Kidney tubule cell (primary cell): Measurements from ENCODE around the gene GPRC5A.
"Not testable (repeated sequence)": the region's sequence is repeated elsewhere in the genome, so short reads cannot be mapped to it uniquely, and the experiment has no call there.

Source experiments
- DNase-seq: peaks from one replicate; pipeline ENCODE4 v3.0.0-alpha.2; 2018; ENCODE audit warnings: low spot score

GPRC5A gene, protein sequence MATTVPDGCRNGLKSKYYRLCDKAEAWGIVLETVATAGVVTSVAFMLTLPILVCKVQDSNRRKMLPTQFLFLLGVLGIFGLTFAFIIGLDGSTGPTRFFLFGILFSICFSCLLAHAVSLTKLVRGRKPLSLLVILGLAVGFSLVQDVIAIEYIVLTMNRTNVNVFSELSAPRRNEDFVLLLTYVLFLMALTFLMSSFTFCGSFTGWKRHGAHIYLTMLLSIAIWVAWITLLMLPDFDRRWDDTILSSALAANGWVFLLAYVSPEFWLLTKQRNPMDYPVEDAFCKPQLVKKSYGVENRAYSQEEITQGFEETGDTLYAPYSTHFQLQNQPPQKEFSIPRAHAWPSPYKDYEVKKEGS

GRCh38 chr12:12891080-12891880 is at the start of gene GPRC5A:
Gene GPRC5A, plus strand, starts transcription at chr12:12891562. Its CDS starts 16,688 bp downstream, at chr12:12908250.
- peak; percentile 96 for DNase-seq

GRCh38 chr12:12845794-12846243 is 45.5 kb upstream of the GPRC5A start:
- DNase-seq, result no peak

GRCh38 chr12:12846780-12847179 is 44.6 kb upstream of the GPRC5A start:
- not testable (repeated sequence) for DNase-seq

DNA sequence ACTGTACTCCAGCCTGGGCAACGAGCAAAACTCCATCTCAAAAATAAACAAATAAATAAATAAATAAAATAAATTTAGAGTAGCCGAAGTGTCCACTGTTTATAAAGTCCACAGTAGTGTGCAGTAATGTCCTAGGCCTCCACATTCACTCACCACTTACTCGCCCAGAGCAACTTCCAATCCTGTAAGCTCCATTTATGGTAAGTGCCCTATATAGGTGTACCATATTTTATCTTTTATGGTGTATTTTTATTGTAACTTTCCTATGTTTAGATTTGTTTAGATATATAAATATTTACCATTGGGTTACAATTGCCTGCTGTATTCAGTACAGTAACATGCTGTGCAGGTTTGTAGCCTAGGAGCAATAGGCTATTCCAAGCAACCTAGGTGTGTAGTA is 37.9 kb upstream of the GPRC5A start:
- no peak for DNase-seq

GRCh38 chr12:12859690-12860089 is 31.7 kb upstream of the GPRC5A start:
- peak; percentile 79 for DNase-seq

- DNase-seq, result no peak
Observed at GRCh38 chr12:12864243-12864642, 27.1 kb upstream of the GPRC5A start.

DNA sequence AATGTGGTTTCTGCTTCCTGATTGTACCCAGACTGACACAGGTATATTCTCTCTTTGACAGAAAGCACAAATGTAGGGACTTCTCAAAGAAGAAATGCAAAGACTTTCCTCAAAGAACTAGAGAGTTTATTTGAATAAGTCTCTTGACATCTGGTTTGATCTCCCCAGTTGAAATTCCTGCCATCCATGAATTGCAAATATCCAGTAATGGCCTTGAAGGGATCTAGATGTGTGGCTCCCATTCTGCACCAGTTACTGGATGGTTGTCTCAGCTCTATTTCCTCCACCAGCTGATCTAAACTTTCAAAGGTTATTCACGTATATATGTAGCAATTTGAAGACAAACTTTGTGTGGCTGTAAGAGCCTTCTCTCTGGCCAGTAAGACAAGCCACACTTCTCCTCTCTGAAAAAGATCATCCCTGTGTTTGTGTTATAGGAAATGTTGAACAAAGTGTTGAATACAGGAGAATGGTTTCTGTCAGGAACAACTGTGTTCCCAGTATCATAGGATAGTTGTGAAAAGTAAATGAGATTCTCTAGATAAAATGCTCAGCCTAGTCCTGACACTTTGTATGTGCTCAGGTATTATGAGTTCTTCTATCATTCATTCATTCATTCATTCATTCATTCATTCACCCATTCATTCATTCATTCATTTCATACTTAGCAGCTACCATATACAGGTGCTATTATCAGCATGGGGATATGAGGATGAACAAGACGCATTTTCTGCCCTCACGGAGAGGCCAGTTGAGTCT is 22.7 kb upstream of the GPRC5A start:
- no peak for DNase-seq

DNA sequence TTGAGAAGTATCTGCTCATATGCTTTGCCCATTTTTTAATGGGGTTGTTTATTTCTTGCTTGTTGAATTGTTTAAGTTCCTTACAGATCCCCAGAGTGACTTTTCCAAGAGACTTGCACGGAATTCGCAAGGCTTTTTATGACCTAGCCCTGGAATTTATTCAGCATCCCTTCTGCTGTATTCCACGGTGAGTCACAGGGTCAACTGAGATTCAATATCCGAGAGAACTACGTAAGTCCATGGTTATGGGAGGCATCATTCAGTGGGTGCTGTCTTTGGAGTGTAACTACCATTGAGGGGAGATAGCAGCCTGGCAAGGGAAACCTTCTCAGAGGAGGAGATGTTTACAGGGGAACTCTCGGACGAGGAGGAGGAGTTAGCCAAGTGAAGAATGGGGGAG is 20.9 kb upstream of the GPRC5A start:
- DNase-seq, result peak; percentile 93

- DNase-seq, result no peak
Observed at GRCh38 chr12:12871587-12872138, 19.7 kb upstream of the GPRC5A start.

GRCh38 chr12:12872139-12872933 is 19.0 kb upstream of the GPRC5A start:
- peak; percentile 90 for DNase-seq

DNA sequence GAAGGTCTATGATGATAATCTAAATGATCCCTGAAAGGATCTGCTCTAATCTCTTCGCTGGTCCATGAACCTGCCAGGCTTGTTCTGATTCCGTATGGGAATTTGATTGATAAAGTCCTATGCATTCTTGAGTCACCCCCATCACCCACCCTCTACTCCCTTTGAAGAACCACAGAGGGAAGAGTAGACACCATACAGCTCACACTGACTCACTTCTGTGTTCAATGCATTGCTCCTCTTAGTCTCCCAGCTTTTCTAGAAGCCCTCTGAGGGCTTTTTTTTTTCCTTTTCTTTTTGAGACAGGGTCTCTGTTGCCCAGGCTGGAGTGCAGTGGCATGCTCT is 18.5 kb upstream of the GPRC5A start:
- DNase-seq, result no peak

GRCh38 chr12:12874029-12874428 is 17.3 kb upstream of the GPRC5A start:
- DNase-seq, result no peak

DNA sequence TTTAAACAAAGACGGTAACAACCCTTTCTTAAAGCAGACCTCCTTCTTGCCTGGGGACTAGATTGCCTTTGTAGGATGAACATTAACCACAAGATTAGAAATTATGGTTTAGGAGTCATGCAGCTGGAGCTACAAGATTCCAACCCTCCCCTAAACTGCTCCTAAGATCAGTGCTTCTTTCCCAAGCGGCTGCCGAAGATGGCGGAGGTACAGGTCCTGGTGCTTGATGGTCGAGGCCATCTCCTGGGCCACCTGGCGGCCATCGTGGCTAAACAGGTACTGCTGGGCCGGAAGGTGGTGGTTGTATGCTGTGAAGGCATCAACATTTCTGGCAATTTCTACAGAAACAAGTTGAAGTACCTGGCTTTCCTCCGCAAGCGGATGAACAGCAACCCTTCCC is 16.1 kb upstream of the GPRC5A start:
- DNase-seq, result not testable (repeated sequence)

- no peak for DNase-seq
Observed at GRCh38 chr12:12877153-12877768, 14.1 kb upstream of the GPRC5A start.

DNA sequence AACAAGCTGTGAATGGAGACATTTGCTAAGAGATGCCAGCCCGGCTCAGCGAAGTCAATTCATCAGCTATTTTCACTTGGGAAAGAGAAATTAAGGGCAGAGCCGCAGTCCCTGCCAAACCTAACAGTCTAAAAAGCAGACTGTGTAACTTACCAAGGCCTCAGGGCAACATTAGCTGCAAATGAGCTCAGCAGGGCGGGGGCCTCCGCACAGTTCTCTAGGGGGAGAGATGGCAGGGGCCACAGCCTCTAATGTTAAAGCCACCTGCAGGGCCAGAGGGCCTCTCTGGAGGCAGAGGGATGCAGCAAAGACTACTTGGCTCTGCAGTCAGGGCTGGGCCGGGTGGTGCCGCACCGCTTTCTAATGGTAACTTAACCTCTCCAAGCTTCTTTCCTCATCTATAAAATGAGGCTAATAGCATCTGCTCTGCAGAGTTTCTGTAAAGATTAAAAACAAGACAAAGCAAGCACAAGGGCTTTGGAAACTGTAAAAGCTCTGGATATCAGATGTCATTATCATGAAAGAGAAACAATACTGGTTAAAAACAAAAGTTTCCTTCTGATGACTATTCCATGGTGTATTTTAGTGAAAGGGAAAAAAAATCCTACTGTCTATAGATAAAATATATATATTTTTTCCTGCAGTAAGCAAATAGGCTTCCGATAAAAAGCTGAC is 13.4 kb upstream of the GPRC5A start:
- DNase-seq, result no peak

DNA sequence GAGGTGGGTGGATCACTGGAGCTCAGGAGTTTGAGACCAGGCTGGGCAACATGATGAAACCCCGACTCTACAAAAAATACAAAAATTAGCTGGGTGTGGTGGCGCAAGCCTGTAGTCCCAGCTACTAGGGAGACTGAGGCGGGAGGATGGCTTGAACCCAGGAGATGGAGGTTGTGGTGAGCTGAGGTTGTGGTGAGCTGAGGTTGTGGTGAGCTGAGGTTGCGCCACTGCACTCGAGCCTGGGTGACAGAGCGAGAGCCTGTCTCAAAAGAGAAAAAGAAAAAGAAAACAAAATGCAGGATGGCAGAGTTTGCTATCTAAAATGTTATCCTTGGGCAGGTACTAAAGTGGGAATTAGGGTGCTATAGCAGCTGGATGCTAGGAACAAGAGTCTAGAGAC is 10.8 kb upstream of the GPRC5A start:
- no peak for DNase-seq

DNA sequence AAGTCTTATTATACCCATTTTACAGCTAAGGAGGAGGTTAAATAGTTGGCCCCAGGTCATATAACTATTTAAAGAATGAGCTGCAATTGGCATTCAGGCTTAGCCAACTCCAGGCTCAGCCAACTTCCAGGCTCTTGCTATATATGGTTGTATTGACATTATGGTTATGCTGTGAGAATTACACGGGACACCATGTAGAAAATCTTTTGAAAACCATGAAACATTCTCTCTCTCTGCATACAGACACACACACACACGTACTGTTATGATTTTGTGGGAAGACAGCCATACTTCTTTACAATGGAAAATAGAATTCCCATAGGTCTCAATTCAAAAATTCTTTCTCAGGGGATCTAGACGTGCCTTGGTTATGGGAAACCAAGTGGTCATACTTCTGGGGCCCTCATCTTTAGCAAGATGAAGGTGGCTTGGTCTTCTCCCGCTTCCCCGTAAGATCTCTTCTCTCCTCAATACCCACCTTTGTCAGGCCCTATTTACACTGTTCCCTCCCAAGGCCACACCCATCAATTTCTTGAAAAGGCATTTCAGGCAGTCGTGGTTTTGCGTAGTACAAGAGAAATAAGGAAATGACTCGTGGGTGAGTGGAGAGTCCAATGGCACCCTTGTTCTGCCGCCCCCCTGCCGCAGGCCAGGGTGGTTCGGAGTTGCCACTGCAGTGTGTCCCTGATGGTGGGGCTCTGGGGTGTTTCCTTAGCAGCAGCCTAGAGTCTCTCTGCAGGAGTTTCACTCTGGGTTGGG is 10.0 kb upstream of the GPRC5A start:
- peak; percentile 77 for DNase-seq

- DNase-seq, result no peak
Observed at GRCh38 chr12:12882288-12882687, 9.1 kb upstream of the GPRC5A start.

- DNase-seq, result peak; percentile 54
Observed at GRCh38 chr12:12883369-12884001, 7.9 kb upstream of the GPRC5A start.
